Activated CD8-positive, alpha-beta memory T cell treated with anti-CD3 and anti-CD28 coated beads, Interleukin-2, amount 50 U/mL, for 48 hours (primary cell): Measurements from ENCODE around the gene WFIKKN2.
A peak's percentile ranks its signal among the peaks of the same experiment; 100 is the strongest.

ENCODE experiments used
- DNase-seq: peaks from one replicate; pipeline ENCODE4 v3.0.0-alpha.2; 2020

WFIKKN2 gene

DNA sequence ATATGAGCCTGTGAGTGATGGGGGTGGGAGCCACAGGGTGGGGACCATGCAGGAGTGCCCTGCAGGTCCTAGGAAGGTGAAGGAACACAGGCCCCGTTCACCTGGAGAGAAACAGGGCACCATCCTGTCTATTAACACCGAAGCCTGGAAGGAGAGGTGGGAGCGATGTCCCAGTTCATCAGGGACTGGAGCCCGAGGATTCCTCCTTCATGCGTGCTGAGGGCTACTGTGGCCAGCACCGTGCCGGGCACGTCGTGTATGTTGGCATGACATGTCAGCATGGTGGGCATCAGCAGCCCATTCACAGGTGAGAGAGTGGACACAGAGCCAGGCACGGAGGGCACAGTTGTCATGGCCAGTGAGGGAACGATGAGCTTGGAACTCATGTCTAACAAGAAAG lies 1.4 kb downstream of the WFIKKN2 start:
- DNase-seq, result peak; percentile 40

DNA sequence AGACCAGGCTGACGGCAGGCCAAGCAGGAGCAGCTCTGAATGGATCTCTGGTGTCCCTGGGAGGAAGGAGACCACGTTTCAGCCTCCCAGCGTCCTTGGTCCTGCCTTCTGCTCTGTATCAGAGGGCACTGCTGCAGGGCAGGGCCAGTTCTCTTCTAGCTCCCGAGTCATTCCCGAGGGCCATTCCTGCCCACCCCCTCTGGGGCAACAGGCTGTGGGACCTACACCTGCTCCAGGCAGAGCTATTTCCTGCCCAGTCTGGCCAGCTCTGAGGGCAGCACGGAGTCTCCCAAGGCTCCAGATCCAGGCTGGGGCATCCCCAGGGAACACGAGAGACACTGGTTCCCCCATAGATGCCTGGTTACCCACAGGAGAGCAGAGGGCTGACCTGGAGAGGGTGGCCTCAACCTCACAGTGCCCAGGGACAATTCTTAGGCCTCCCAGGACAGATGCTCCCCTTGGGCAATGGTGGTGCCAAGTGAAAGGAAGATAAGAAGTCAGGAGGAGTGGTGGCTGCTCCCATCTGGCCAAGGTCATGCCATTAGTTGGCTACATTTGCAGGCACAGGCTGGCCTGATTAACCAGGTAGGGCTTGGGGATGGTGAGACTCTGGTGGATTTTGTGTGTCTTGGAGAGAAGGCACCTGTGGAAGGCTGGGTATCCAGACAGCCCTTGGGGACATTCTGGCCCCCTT lies 2.0 kb downstream of the WFIKKN2 start:
- no peak for DNase-seq

DNA sequence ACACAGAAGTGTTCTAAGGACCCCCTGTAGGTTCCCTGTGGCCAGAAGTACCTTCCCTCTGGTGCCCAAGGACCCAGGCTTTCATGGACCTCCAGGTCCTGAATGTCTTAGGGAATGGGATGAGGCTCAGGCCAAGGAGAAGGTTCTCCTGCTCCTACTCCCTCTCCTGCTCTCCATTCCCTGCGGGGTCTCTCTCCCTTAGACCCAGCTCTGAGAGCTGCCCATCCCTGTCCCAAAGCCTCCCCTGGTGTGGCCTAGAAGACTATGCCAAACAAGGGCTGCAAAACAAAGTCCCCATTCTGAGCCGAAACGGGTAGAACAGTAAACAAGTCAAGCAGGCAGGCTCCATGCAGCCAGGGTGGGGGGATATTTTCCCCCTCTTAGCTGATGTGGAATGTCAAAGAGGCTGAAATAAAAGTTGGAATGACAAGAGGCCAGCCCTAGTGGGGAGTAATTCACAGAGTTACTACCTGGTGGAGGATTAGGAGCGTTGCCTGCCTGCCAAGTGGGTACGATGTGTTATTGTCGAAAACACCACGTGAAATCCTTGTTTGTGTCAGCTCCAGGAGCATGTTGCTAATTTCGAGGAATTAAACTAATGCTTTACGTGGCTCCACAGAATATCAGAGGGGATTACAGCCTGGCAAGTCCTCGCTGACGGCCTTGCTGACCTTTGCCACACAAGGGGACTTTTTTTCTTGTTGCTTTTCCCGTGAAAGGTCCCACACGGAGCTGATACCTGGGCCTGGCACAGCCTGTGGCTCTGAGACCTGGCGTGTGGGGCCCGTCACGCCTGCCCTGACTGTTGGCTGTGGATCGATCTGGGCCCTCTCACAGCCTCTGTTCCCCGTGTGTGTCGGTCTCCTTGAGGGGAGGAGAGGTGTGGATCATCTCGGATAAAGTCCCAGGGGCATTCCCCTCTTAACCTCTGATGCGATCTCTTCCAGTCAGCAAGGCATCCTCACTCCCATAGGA lies 2.9 kb downstream of the WFIKKN2 start:
- DNase-seq, result no peak

- no peak for DNase-seq
These were observed 4.4 kb downstream of the WFIKKN2 start for GRCh38 chr17:50839591-50840310.

- no peak for DNase-seq
These were observed 5.0 kb downstream of the WFIKKN2 start for GRCh38 chr17:50840311-50840851.

DNA sequence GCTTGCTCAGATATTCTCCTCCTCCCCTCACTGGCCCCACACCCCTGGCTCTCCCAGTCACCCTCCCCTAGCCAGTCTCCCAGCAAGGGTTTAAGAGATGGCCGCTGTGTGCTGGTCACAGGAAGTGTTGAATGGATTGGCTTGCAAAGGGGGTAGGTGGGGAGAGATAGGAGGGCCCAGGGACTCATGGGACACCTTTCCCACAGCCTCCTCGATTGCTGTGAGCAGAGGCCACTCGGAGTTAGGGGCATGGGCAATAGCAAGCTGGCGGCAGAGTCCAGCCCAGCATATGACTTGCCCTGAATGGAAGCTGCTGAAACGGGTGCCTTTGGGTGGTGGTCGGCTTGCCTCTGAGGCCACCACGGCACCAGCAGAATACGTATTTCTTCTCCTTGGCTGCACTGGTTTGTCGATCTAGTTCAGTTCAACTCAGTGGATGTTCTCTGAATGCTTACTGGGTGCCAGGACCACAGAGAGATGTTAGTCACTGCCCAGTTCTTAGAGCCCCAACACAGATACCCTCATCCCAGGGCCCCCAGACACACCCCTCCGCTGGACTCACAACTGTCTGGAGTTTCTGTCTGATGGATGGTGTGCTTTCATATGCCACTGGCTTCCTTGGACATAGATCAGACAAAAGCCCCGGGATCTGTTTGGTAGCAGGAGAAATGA lies 6.0 kb downstream of the WFIKKN2 start:
- DNase-seq, result no peak

DNA sequence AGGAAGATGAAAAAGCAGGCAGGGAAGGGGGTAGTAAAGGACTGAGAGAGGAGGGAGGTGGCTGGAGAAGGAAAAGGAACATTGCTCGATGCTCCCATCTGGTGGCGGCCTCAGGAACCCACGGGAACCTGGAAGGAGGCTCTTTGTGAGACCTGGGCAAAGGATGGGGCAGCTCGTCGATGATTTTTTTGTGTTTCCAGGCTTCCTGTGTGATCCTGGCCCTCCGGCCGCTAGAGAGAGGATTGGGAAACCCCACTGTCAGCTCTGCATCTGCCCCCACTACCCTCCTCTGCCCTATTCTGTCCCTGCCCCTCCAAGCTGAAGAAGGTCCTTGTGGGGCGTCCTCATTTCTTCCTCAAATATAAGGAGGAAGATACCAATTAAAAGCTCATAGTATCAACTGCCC lies 6.6 kb downstream of the WFIKKN2 start:
- DNase-seq, result peak; percentile 76

DNA sequence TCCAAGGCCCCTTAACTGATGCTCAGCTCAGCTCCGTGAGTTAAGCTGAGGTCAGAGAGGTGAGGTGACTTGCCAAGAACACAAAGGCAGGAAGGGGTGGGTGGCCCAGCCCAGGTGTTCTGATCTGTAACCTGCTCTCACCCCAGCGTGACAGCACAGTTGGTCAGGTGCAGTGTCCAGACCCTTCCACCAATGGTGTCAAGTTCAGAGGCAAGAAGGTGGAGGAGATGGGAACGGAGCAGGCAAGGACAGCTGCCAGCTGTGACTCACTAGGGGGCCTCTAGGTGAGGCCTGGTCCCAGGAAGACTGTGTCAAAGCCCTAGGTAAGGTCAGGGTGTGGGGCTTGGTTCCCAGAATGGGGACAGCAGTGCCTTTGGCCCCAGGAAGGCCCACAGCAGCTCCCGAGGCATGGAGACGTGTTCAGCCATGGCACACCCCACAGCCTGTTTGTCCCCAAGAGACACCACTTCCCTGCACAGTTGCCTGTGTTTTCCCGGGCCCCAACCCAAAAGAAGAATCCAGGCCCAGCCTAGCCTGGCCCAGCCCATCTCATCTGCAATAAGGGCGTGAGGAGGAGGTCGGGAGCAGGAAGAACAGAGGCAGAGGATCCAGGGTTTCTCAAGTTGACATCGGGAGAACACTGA lies 7.2 kb downstream of the WFIKKN2 start:
- DNase-seq, result no peak

GRCh38 chr17:50843150-50843905 lies 7.9 kb downstream of the WFIKKN2 start:
- no peak for DNase-seq

DNA sequence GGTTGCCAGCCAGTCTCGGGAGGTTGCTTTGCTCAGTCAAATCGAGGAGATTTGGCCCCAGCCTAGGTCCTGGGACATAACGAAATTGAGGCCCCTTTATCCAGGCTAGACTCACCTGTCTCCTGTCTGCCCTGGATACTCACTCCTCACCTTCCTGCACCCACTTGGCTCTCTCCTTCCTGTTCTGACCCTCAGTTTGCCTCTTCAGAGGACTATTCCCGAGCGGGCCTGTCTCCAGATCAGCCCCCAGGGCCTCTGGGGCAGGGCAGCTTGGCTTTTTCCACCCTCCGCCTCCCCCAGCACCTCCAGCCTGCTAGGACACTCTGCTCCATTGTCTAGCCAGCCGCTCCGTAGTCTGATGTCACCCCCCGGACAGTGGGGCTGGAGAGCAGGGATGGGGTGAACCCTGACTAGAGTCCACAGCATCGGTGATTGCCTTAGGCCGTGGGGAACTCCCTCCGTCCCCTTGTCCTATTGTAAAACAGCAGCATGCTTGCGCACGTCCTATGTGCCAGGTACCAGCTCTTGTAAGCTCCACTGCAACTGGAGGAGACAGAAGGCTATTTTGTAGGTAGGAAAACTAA lies 8.8 kb downstream of the WFIKKN2 start:
- no peak for DNase-seq

DNA sequence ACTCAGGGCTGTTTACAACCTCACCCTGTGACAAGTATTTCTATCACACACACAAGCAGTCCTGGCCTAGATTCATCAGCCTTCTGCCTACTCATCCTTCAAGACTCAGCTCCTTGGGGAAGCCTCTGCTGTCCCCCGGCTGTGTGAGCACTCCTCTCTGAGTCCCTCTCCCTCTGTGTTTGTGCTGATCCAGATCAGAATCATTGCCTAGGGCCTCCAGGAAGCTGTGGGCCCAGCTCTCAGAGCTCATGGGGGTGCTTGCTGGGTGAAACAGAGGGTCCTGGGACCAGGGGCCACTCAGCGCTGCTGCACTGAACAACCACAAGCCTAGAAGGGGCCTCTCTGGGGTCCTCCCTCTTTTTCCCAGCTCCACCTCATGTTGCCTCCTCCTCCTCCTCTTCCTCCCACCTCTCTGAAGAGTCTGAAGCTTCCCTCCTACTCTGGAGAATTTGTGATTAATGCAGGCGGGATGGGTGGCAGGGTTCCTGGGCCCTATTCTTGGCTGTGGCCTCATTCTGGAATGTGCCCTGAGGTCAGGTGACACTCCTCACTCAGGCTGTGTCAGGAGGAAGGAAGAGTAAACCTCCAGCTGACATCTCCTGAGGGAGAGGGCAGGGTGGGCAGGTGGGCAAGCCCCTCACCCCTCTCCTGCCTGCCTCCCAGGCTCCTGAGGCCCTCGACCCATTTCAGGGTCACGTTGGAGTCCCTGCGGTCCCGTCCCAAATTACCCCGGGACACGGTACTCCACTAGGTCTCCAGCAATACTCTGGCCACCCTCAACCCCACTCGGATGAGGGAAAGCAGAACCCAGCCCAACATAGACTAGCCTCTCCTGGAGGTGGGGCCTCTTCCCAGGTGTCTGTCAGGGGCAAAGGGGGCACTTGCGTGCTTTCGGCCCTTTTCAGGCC lies 10.1 kb downstream of the WFIKKN2 start:
- no peak for DNase-seq

DNA sequence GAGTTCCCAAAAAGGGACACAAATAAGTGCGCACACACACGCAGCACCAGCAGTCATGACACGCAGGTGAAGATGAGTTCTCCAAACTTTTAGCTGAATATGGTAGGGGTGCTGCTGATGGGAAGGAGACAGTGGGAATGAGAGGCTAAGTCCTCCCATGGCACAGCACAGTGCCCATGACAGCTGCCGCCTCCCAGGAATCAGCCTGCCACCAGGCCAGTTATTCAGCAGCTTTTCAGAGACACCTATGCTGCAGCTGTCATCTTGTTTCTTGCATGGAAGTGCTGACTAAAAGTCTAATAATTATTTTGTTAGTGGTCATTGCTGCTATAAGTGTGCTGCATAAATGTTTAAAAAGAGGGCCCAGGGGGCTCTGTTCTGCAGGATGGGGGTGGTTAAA lies 12.2 kb downstream of the WFIKKN2 start:
- no peak for DNase-seq

DNA sequence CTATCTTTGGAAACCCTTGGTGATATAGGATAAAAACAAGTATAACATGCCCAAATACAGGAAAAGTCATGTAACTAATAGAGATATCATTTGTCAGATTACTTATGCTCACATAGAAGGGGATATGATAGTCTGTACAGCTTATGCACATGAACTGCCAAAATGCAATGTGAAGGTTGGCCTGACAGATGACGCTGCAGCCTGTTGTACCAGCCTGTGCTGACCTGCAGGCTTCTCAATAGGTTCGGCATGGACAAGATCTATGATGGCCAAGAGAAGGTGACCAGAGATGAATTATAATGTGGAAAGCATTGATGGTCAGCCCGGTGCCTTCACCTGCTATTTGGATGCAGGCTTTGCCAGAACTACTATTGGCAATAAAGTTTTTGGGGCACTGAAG lies 12.7 kb downstream of the WFIKKN2 start:
- DNase-seq, result peak; percentile 15

GRCh38 chr17:50848711-50849110 lies 13.3 kb downstream of the WFIKKN2 start:
- DNase-seq, result peak; percentile 29

DNA sequence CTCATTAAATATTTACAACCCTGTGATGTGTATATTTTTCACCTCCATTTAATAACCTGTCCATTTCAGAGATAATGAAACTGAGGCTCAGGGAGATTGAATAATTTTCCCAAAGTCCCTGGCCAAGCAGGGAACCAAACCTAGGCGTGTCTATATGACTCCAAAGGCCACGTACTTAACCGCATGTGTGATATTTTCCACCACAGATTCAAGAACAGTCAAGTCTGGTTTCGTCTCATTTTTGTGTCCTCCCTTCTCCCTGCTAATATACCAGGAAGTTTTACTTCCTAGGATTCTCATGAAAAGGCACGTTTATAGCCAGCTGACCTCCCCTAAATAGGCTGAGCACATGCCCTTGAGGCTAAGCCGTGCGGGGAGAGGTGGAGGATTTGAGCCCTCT lies 15.3 kb downstream of the WFIKKN2 start:
- no peak for DNase-seq

GRCh38 chr17:50853015-50853615 lies 17.7 kb downstream of the WFIKKN2 start:
- DNase-seq, result no peak

DNA sequence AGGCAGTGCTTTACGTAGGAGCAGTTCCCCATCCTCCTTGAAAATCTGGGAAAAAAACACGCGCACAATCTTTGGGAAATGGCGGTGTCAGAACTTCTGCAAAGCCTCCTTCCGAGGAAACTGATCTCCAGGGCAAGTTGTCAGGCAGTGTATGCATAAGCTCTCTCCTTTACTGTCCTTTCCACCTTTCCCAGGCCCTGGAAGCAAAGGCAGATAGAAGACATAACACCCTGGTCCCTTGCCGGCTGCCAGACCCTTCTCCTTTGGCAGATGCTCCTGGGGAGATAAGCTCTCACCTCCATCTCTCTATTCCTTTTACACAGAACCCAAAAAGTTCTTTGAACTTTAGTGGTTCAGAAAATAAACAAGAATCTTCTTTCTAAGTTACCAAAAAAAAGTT lies 18.4 kb downstream of the WFIKKN2 start:
- DNase-seq, result no peak

GRCh38 chr17:50855708-50856330 lies 20.4 kb downstream of the WFIKKN2 start:
- no peak for DNase-seq

DNA sequence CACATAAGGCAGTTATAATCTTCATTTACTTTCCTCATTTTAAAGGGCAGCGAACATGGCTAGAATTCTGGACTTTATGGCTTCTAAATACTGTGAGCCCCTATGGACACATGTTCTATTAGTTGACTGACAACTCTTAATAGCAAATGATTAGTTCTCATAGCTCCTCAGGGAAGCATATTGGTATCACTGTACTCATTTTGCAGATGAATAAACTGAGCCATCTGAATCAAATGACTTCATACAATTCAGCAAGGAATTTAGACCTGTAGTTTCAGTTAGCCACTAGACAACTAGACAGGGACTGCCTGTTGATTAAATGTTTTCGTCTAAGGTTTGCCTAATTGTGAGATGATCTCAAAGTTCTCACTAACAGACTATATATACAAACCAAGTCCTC lies 21.0 kb downstream of the WFIKKN2 start:
- DNase-seq, result no peak
